Kidney tubule cell (primary cell): ENCODE data around the gene MAFG.

Experiments
- DNase-seq: peaks from one replicate; pipeline ENCODE4 v3.0.0-alpha.2; 2018; ENCODE audit warnings: low spot score

MAFG gene

GRCh38 chr17:81898029-81898866, 29.3 kb downstream of the MAFG start:
- no peak for DNase-seq

- no peak for DNase-seq
Measured at GRCh38 chr17:81895400-81895799, 32.1 kb downstream of the MAFG start.

GRCh38 chr17:81891303-81891552, 36.3 kb downstream of the MAFG start:
- no peak for DNase-seq

GRCh38 chr17:81890447-81891302, 36.9 kb downstream of the MAFG start:
- no peak for DNase-seq

GRCh38 chr17:81889602-81890001, 37.9 kb downstream of the MAFG start:
- DNase-seq = no peak

GRCh38 chr17:81888988-81889595, 38.4 kb downstream of the MAFG start:
- DNase-seq = no peak

GRCh38 chr17:81888105-81888987, 39.2 kb downstream of the MAFG start:
- DNase-seq = no peak

GRCh38 chr17:81885869-81886548, 41.5 kb downstream of the MAFG start:
- peak; percentile 97 for DNase-seq

GRCh38 chr17:81885454-81885853, 42.1 kb downstream of the MAFG start:
- no peak for DNase-seq

- DNase-seq = no peak
Measured at GRCh38 chr17:81884968-81885367, 42.6 kb downstream of the MAFG start.

GRCh38 chr17:81884520-81884919, 43.0 kb downstream of the MAFG start:
- no peak for DNase-seq

GRCh38 chr17:81879121-81879520, 48.4 kb downstream of the MAFG start:
- no peak for DNase-seq

- DNase-seq = no peak
Measured at GRCh38 chr17:81878294-81878693, 49.2 kb downstream of the MAFG start.

GRCh38 chr17:81877569-81877968, 50.0 kb downstream of the MAFG start:
- no peak for DNase-seq

GRCh38 chr17:81871387-81872230, 55.9 kb downstream of the MAFG start:
- peak; percentile 91 for DNase-seq

GRCh38 chr17:81870981-81871386, 56.6 kb downstream of the MAFG start, which contains the start of gene ARHGDIA:
Gene ARHGDIA, minus strand, starts transcription at chr17:81871337. Its CDS starts 1,407 bp downstream, at chr17:81869930.
- no peak for DNase-seq

- DNase-seq = peak; percentile 56
Measured at GRCh38 chr17:81870131-81870980, 57.2 kb downstream of the MAFG start.

GRCh38 chr17:81869221-81870130, 58.1 kb downstream of the MAFG start:
- DNase-seq = peak; percentile 38
